Measurements from ENCODE around the gene SLC26A2.

- TF ChIP-seq CTCF (IDR thresholded peaks at IDR 0.05; ENCODE audit: poor library complexity) = no peak
- TF ChIP-seq EZH2 (IDR thresholded peaks at IDR 0.05; ENCODE audit: borderline replicate concordance) = no peak
- no peak for TF ChIP-seq EZH2phosphoT487 (IDR thresholded peaks at IDR 0.05; ENCODE audit: low read depth, severe bottlenecking, unreplicated experiment)
These were observed 62.6 kb downstream of the SLC26A2 start for GRCh38 chr5:150023136-150023535.
